H1 (cell line): ENCODE measurements around the gene NOX5. TPM values are rescaled to one million over a fixed set of nuclear protein-coding genes. Genes with fewer than 3 reads are reported as not detected.

Experiments used
- CEBPB ChIP-seq: IDR thresholded peaks from 2 replicates; pipeline ENCODE4 v1.6.1; 2012; ENCODE audit warnings: low read depth, low read length
- CREB1 ChIP-seq: IDR thresholded peaks from 2 replicates; pipeline ENCODE4 v1.6.1; 2012; ENCODE audit warnings: inconsistent platforms
- EZH2 ChIP-seq: fragments of 200-600 bp; sonication (generic); IDR thresholded peaks from 2 replicates; pipeline ENCODE4 v1.7.1; 2012; ENCODE audit warnings: low read depth, mild to moderate bottlenecking, moderate library complexity, low read length, inconsistent platforms; ENCODE audit not compliant: severe bottlenecking
- GTF2F1 ChIP-seq: IDR thresholded peaks from 2 replicates; pipeline ENCODE4 v1.6.1; 2012; ENCODE audit warnings: low read depth, low read length, improper control_type of control experiment, borderline replicate concordance
- HDAC6 ChIP-seq: IDR thresholded peaks from one replicate; pipeline ENCODE4 v1.7.1; 2012; ENCODE audit warnings: low read depth, mild to moderate bottlenecking, inconsistent platforms, low read length, moderate library complexity
- NRF1 ChIP-seq: IDR thresholded peaks from 2 replicates; pipeline ENCODE4 v1.6.1; 2011; ENCODE audit warnings: mild to moderate bottlenecking, low read depth, low read length, improper control_type of control experiment
- TAF7 ChIP-seq: optimal IDR thresholded peaks from 2 replicates; pipeline ENCODE3; 2011; ENCODE audit warnings: low read depth, mild to moderate bottlenecking, inconsistent platforms, low read length, moderate library complexity, borderline replicate concordance
- polyA plus RNA-seq, 7 experiments: library from polyadenylated mRNA; depleted of rRNA in 3 of 7; stranded (reverse) in 5 of 7; unstranded in 2 of 7; fragments of >200 nt in 5 of 7; fragments of 200-250 nt in 2 of 7; gene quantifications; 1 replicate in 5 of 7; 2 replicates in 1 of 7; 4 replicates in 1 of 7; pipeline versions ENCODE4 v1.2.1 to v1.2.3, GENCODE V29; 2011 to 2013; ENCODE audit warnings: missing spikeins in 2 of 7, mixed read lengths in 2 of 7
- total RNA-seq: library from RNA; stranded (reverse); fragmentation: NEBNext Ultra II Directional; extraction: Animal tissue kit (Norgen Biotek cat#: 25700); gene quantifications from 2 replicates; pipeline ENCODE4 v1.2.1, GENCODE V29; 2021

The NOX5 gene
- total and polyA plus RNA-seq, 2 of the 8 experiments (the other 6 are each of a cell fraction or from before 2014, with no cell fraction given), result under 0.01 TPM; not detected in 1

GRCh38 chr15:68981941-68982340 is 32.6 kb upstream of the NOX5 start (continued):
- no peak for TF ChIP-seq NRF1
- no peak for TF ChIP-seq HDAC6
- no peak for TF ChIP-seq EZH2
- TF ChIP-seq TAF7, result no peak
- no peak for TF ChIP-seq CREB1
- TF ChIP-seq CEBPB, result no peak
- TF ChIP-seq GTF2F1, result no peak
- TF ChIP-seq, all 59 proteins: peak for 0
